Neural cell (in vitro differentiated cells): Measurements from ENCODE around the gene NUDT1. TPM values are rescaled to one million over a fixed set of nuclear protein-coding genes. Genes with fewer than 3 reads are reported as not detected.

ENCODE experiments used
- H2AFZ ChIP-seq: fragments of 200-600, 300-800 bp; sonication (generic), shearing (Covaris generic); 2 replicates; pipeline ENCODE4 v1.6.0; 2014; ENCODE audit warnings: low read depth, mild to moderate bottlenecking, antibody characterized with exemption, low read length, moderate library complexity
- H3F3A ChIP-seq: fragments of 200-600 bp; shearing (Covaris generic); 2 replicates; pipeline ENCODE4 v1.6.1; 2016; ENCODE audit warnings: mild to moderate bottlenecking, moderate library complexity, mixed read lengths, antibody characterized with exemption, low read length; ENCODE audit not compliant: insufficient read depth, poor library complexity, severe bottlenecking
- H3K27ac ChIP-seq: fragments of 200-600, 300-800 bp; sonication (generic), shearing (Covaris generic); 2 replicates; pipeline ENCODE4 v1.5.1; 2014; ENCODE audit warnings: mild to moderate bottlenecking, low read length, moderate library complexity
- H3K27me3 ChIP-seq: fragments of 300-800, 200-600 bp; sonication (generic), shearing (Covaris generic); 2 replicates; pipeline ENCODE4 v1.6.0; 2014; ENCODE audit warnings: mild to moderate bottlenecking, low read depth, low read length, moderate library complexity; ENCODE audit not compliant: insufficient read depth
- H3K36me3 ChIP-seq: fragments of 300-800, 200-600 bp; sonication (generic), shearing (Covaris generic); 2 replicates; pipeline ENCODE4 v1.5.1; 2014; ENCODE audit warnings: mild to moderate bottlenecking, antibody characterized with exemption, low read length, moderate library complexity; ENCODE audit not compliant: insufficient read depth
- H3K4me2 ChIP-seq: fragments of 300-800, 200-600 bp; sonication (generic), shearing (Covaris generic); 2 replicates; pipeline ENCODE4 v1.6.0; 2014; ENCODE audit warnings: mild to moderate bottlenecking, low read length
- H3K4me3 ChIP-seq: fragments of 300-800, 200-600 bp; sonication (generic), shearing (Covaris generic); 2 replicates; pipeline ENCODE4 v1.5.1; 2014; ENCODE audit warnings: mild to moderate bottlenecking, low read length, moderate library complexity
- H3K79me2 ChIP-seq: fragments of 200-600 bp; shearing (Covaris generic); replicated peaks from 2 replicates; pipeline ENCODE4 v1.6.0; 2014; ENCODE audit warnings: mild to moderate bottlenecking, low read length, moderate library complexity; ENCODE audit not compliant: insufficient read depth
- H3K9ac ChIP-seq: fragments of 300-800, 200-600 bp; sonication (generic), shearing (Covaris generic); 2 replicates; pipeline ENCODE4 v1.6.1; 2016; ENCODE audit warnings: mild to moderate bottlenecking, low read length, mixed read lengths
- H3K9me2 ChIP-seq: fragments of 200-600 bp; shearing (Covaris generic); 2 replicates; pipeline ENCODE4 v1.6.1; 2016; ENCODE audit warnings: mild to moderate bottlenecking, low read length, mixed read lengths; ENCODE audit not compliant: insufficient read depth
- H3K9me3 ChIP-seq: fragments of 200-600, 300-800 bp; sonication (generic), shearing (Covaris generic); 2 replicates; pipeline ENCODE4 v1.6.1; 2016; ENCODE audit warnings: mild to moderate bottlenecking, mixed run types, low read length, moderate library complexity, mixed read lengths
- H4K20me1 ChIP-seq: fragments of 200-600 bp; shearing (Covaris generic); 2 replicates; pipeline ENCODE4 v1.6.1; 2016; ENCODE audit warnings: mild to moderate bottlenecking, mixed run types; ENCODE audit not compliant: insufficient read depth
- EP300 ChIP-seq: fragments of 450-650 bp; conservative IDR thresholded peaks from 2 replicates; pipeline ENCODE4 v1.6.1; 2014; ENCODE audit warnings: antibody characterized with exemption, mild to moderate bottlenecking, moderate library complexity; ENCODE audit not compliant: poor library complexity, severe bottlenecking
- EZH2 ChIP-seq: fragments of 200-600, 300-800 bp; shearing (Covaris generic), sonication (generic); IDR thresholded peaks from 2 replicates; pipeline ENCODE4 v1.6.1; 2014; ENCODE audit warnings: antibody characterized with exemption, low read length, borderline replicate concordance, mild to moderate bottlenecking; ENCODE audit not compliant: insufficient read depth, poor library complexity, severe bottlenecking
- MXI1 ChIP-seq: fragments of 450-650 bp; conservative IDR thresholded peaks from 2 replicates; pipeline ENCODE4 v1.6.1; 2014; ENCODE audit warnings: antibody characterized with exemption, mild to moderate bottlenecking; ENCODE audit not compliant: poor library complexity, severe bottlenecking
- POLR2AphosphoS5 ChIP-seq: IDR thresholded peaks from 2 replicates; pipeline ENCODE4 v1.6.1; 2012
- RAD21 ChIP-seq: fragments of 450-650 bp; conservative IDR thresholded peaks from 2 replicates; pipeline ENCODE4 v1.6.1; 2014; ENCODE audit warnings: antibody characterized with exemption, mild to moderate bottlenecking, moderate library complexity
- SMC3 ChIP-seq: fragments of 450-650 bp; conservative IDR thresholded peaks from 2 replicates; pipeline ENCODE4 v1.6.1; 2014; ENCODE audit warnings: antibody characterized with exemption, mild to moderate bottlenecking, moderate library complexity; ENCODE audit not compliant: poor library complexity
- TAF1 ChIP-seq: IDR thresholded peaks from 2 replicates; pipeline ENCODE4 v1.6.1; 2012; ENCODE audit warnings: low read depth
- polyA plus RNA-seq: library from polyadenylated mRNA; depleted of rRNA; stranded (reverse); fragments of >200 nt; gene quantifications from 2 replicates; pipeline ENCODE4 v1.2.3, GENCODE V29; 2014
- TF ChIP-seq, protein P1 (sequence below): IDR thresholded peaks from 2 replicates; pipeline ENCODE4 v1.6.1; 2012; ENCODE audit warnings: borderline replicate concordance
- TF ChIP-seq, protein P2 (sequence below): fragments of 450-650 bp; IDR thresholded peaks from 2 replicates; pipeline ENCODE4 v1.5.1; 2014; ENCODE audit warnings: antibody characterized with exemption, mild to moderate bottlenecking, moderate library complexity; ENCODE audit not compliant: poor library complexity, severe bottlenecking

Gene NUDT1
- polyA plus RNA-seq, 1 donor from 2014 or later = 67.8 TPM

DNA sequence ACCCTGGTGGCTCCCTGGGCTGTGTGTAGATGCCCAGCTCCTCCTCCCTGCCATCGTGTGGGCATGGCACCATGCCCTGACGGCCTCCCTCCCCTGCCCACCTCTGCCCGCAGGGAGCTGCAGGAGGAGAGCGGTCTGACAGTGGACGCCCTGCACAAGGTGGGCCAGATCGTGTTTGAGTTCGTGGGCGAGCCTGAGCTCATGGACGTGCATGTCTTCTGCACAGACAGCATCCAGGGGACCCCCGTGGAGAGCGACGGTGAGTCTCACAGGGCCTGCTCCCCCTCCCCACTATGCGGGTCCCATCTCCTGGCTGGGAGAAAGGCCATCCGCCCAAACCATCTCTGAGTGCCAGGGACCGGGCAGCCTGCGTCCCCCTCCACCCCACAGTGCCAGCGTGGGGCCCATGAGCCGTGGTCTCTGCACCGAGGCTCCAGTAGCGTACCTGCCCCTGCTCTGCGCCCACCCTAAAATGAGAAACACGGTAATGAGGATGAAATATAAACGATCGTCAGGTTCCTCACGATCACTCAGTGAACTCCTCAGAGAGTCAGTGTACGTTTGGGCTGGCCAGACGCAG lies 7.8 kb downstream of the NUDT1 start:
- Histone ChIP-seq H3K9ac (no peak overlapping the region), H3K79me2 (no peaks in the 10 kb centered on the region), H2AFZ (no peak overlapping the region), H3K9me2 (no peaks in the 10 kb centered on the region), H3K4me2 (no peak overlapping the region), H3F3A (no peaks in the 10 kb centered on the region), H3K4me3 (no peak overlapping the region), H3K27ac (no peak overlapping the region), H4K20me1 (no peaks in the 10 kb centered on the region), H3K9me3 (no peaks in the 10 kb centered on the region), H3K36me3 (no peaks in the 10 kb centered on the region), H3K27me3 (no peaks in the 10 kb centered on the region)
- TF ChIP-seq TAF1 (no peak), EP300 (no peak), POLR2AphosphoS5 (no peak), SMC3 (no peak)
- TF ChIP-seq, protein P1, sequence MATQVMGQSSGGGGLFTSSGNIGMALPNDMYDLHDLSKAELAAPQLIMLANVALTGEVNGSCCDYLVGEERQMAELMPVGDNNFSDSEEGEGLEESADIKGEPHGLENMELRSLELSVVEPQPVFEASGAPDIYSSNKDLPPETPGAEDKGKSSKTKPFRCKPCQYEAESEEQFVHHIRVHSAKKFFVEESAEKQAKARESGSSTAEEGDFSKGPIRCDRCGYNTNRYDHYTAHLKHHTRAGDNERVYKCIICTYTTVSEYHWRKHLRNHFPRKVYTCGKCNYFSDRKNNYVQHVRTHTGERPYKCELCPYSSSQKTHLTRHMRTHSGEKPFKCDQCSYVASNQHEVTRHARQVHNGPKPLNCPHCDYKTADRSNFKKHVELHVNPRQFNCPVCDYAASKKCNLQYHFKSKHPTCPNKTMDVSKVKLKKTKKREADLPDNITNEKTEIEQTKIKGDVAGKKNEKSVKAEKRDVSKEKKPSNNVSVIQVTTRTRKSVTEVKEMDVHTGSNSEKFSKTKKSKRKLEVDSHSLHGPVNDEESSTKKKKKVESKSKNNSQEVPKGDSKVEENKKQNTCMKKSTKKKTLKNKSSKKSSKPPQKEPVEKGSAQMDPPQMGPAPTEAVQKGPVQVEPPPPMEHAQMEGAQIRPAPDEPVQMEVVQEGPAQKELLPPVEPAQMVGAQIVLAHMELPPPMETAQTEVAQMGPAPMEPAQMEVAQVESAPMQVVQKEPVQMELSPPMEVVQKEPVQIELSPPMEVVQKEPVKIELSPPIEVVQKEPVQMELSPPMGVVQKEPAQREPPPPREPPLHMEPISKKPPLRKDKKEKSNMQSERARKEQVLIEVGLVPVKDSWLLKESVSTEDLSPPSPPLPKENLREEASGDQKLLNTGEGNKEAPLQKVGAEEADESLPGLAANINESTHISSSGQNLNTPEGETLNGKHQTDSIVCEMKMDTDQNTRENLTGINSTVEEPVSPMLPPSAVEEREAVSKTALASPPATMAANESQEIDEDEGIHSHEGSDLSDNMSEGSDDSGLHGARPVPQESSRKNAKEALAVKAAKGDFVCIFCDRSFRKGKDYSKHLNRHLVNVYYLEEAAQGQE = no peak

DNA sequence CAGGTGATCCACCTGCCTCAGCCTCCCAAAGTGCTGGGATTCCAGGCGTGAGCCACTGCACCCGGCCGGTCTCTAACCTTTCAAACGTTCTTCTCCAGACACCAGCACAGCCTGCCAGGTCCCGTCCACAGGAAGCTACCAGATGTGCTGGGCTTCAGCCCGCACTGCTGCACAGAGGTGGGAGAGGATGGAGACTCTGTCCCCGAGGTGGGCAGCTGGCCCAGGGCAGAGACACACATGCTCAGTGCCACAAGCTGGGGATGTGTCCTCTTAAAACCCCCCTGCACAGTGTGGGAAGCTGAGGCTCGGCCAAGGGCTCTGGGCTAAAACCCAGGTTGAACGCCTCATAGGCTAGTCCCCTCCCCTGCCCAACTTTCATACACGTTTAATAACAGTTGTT lies 9.4 kb downstream of the NUDT1 start:
- Histone ChIP-seq H3K9me2 (no peaks in the 10 kb centered on the region), H3K27me3 (no peaks in the 10 kb centered on the region), H3F3A (no peaks in the 10 kb centered on the region), H2AFZ (no peak overlapping the region), H3K79me2 (no peaks in the 10 kb centered on the region), H3K9ac (no peak overlapping the region), H3K27ac (no peak overlapping the region), H3K4me2 (no peak overlapping the region), H3K4me3 (no peak overlapping the region), H3K36me3 (no peaks in the 10 kb centered on the region), H3K9me3 (no peaks in the 10 kb centered on the region), H4K20me1 (no peaks in the 10 kb centered on the region)
- TF ChIP-seq EZH2 = no peak
- no peak for TF ChIP-seq POLR2AphosphoS5
- TF ChIP-seq, protein P2, sequence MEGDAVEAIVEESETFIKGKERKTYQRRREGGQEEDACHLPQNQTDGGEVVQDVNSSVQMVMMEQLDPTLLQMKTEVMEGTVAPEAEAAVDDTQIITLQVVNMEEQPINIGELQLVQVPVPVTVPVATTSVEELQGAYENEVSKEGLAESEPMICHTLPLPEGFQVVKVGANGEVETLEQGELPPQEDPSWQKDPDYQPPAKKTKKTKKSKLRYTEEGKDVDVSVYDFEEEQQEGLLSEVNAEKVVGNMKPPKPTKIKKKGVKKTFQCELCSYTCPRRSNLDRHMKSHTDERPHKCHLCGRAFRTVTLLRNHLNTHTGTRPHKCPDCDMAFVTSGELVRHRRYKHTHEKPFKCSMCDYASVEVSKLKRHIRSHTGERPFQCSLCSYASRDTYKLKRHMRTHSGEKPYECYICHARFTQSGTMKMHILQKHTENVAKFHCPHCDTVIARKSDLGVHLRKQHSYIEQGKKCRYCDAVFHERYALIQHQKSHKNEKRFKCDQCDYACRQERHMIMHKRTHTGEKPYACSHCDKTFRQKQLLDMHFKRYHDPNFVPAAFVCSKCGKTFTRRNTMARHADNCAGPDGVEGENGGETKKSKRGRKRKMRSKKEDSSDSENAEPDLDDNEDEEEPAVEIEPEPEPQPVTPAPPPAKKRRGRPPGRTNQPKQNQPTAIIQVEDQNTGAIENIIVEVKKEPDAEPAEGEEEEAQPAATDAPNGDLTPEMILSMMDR = no peak
- no peak for TF ChIP-seq RAD21
- TF ChIP-seq EP300 = no peak
- no peak for TF ChIP-seq TAF1
- no peak for TF ChIP-seq MXI1
